Measurements from ENCODE around the gene NTN3.

DNA sequence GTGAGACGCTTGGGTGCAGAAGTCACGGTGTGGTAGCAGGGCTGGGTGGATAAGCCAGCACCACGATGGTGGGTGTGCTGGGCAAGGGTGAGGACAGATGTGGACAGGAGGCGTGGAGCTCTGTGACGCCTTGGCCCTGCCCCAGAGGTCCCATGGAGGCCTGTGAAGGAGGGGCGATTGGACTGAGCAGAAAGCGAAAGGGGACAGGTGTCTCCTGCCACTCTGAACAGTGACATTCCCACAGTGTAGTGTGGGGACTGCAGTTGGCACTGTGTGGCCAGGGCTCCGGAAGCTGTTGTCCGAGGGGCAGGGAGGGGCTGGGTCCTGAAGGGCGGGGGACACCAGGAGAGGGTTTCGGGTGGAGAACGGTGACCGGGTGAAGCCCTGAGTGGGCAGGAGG lies 11.2 kb downstream of the NTN3 start:
- TF ChIP-seq, protein P1, sequence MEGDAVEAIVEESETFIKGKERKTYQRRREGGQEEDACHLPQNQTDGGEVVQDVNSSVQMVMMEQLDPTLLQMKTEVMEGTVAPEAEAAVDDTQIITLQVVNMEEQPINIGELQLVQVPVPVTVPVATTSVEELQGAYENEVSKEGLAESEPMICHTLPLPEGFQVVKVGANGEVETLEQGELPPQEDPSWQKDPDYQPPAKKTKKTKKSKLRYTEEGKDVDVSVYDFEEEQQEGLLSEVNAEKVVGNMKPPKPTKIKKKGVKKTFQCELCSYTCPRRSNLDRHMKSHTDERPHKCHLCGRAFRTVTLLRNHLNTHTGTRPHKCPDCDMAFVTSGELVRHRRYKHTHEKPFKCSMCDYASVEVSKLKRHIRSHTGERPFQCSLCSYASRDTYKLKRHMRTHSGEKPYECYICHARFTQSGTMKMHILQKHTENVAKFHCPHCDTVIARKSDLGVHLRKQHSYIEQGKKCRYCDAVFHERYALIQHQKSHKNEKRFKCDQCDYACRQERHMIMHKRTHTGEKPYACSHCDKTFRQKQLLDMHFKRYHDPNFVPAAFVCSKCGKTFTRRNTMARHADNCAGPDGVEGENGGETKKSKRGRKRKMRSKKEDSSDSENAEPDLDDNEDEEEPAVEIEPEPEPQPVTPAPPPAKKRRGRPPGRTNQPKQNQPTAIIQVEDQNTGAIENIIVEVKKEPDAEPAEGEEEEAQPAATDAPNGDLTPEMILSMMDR (IDR thresholded peaks at IDR 0.05 in 8 of 11, conservative IDR thresholded peaks at IDR 0.05 in 3 of 11): no peak
- no peak for TF ChIP-seq POLR2AphosphoS5 (IDR thresholded peaks at IDR 0.05)
- no peak for TF ChIP-seq POLR2A (IDR thresholded peaks at IDR 0.05)
